Measurements from ENCODE around the gene TCEA2. TPM values are rescaled to one million over a fixed set of nuclear protein-coding genes. Genes with fewer than 3 reads are reported as not detected.

Gene TCEA2
- total RNA-seq, 1 donor = 32.6 TPM

- DNase-seq (ENCODE audit: low read depth in 2 of 3, low spot score in 2 of 3) = no peak
Observed at GRCh38 chr20:64047968-64048401, 15.0 kb upstream of the TCEA2 start.

GRCh38 chr20:64048402-64049044, 14.5 kb upstream of the TCEA2 start:
- no peak for DNase-seq (ENCODE audit: low read depth in 2 of 3, low spot score in 2 of 3)

- no peak for DNase-seq (ENCODE audit: low read depth in 2 of 3, low spot score in 2 of 3)
Observed at GRCh38 chr20:64049060-64049877, 13.7 kb upstream of the TCEA2 start, which contains the start of gene SOX18. TSS of gene SOX18 (minus strand) at chr20:64049639. CDS start at chr20:64049516, 123 bp downstream.

GRCh38 chr20:64049878-64050260, 13.1 kb upstream of the TCEA2 start:
- no peak for DNase-seq (ENCODE audit: low read depth in 2 of 3, low spot score in 2 of 3)

- no peak for DNase-seq (ENCODE audit: low read depth in 2 of 3, low spot score in 2 of 3)
Observed at GRCh38 chr20:64050261-64051032, 12.6 kb upstream of the TCEA2 start.

- no peak for DNase-seq (ENCODE audit: low read depth in 2 of 3, low spot score in 2 of 3)
Observed at GRCh38 chr20:64051033-64051452, 12.0 kb upstream of the TCEA2 start.

GRCh38 chr20:64051561-64052325, 11.3 kb upstream of the TCEA2 start:
- no peak for DNase-seq (ENCODE audit: low read depth in 2 of 3, low spot score in 2 of 3)

- DNase-seq (ENCODE audit: low read depth in 2 of 3, low spot score in 2 of 3) = no peak
Observed at GRCh38 chr20:64052326-64052722, 10.7 kb upstream of the TCEA2 start.

- no peak for DNase-seq (ENCODE audit: low read depth in 2 of 3, low spot score in 2 of 3)
Observed at GRCh38 chr20:64052987-64053840, 9.8 kb upstream of the TCEA2 start.

GRCh38 chr20:64053841-64054661, 8.9 kb upstream of the TCEA2 start:
- DNase-seq (ENCODE audit: low read depth in 2 of 3, low spot score in 2 of 3) = peak in 1 of 3 donors; percentile 61

- no peak for DNase-seq (ENCODE audit: low read depth in 2 of 3, low spot score in 2 of 3)
Observed at GRCh38 chr20:64055396-64055892, 7.6 kb upstream of the TCEA2 start.

GRCh38 chr20:64055893-64056638, 6.9 kb upstream of the TCEA2 start:
- no peak for DNase-seq (ENCODE audit: low read depth in 2 of 3, low spot score in 2 of 3)

GRCh38 chr20:64056639-64056888, 6.4 kb upstream of the TCEA2 start:
- no peak for DNase-seq (ENCODE audit: low read depth in 2 of 3, low spot score in 2 of 3)

- peak in 1 of 3 donors; percentile 34 for DNase-seq (ENCODE audit: low read depth in 2 of 3, low spot score in 2 of 3)
Observed at GRCh38 chr20:64056889-64057627, 5.9 kb upstream of the TCEA2 start.

- DNase-seq (ENCODE audit: low read depth in 2 of 3, low spot score in 2 of 3) = peak; percentile 54 to 76 (median 68)
Observed at GRCh38 chr20:64057628-64058498, 5.1 kb upstream of the TCEA2 start.

GRCh38 chr20:64058536-64058935, 4.5 kb upstream of the TCEA2 start:
- DNase-seq (ENCODE audit: low read depth in 2 of 3, low spot score in 2 of 3) = no peak

GRCh38 chr20:64062276-64062595, 762 bp upstream of the TCEA2 start:
- DNase-seq (ENCODE audit: low read depth in 2 of 3, low spot score in 2 of 3) = no peak

All from hematopoietic multipotent progenitor cell (in vitro differentiated cells).